ENCODE results near the gene DDX17.

The DDX17 gene

DNA sequence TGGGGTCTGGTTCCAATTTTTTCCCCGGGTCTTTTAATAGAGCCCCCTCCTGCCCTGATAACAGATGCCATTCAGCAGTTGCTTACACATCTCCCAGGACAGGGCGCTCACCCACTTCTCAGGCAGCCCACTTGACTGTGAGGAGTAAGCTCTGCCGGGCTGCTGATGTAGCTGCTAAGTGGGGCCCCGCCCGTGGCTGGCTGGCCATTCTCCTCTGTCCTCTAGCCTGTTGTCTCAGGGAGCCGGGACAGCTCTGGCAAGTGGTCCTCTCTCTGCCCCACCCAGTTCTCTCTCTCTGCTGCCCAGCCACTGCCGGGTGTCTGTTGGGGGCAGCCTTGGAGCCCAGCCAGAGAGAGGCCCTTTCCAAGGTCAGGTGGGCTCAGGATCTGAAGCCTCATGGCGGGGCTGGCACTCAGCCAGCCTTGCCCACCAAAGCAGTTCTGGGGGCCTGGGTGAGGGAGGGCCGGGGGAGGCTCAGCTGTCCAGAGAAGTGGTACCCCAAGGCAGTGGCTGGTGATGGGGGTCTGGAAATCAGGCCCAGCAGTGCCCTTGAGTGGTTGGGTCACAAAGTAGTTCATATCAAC lies 60.0 kb downstream of the DDX17 start:
- no peaks in the 10 kb centered on the region for H3K79me2 ChIP-seq (ENCODE audit: control insufficient read depth, insufficient read depth, low read length, unreplicated experiment)
- H3K4me3 ChIP-seq (ENCODE audit: low read depth, low read length) = no peak overlapping the region
- 0 out of 2 replicates have a peak, but pooled peaks cover 6% of the 10 kb centered on the region for H3K27me3 ChIP-seq (ENCODE audit: insufficient read depth, low read length)
- no peak overlapping the region for H2AFZ ChIP-seq (ENCODE audit: low read length, unreplicated experiment)
- H3K27ac ChIP-seq (ENCODE audit: low read depth, low read length) = no peak overlapping the region
- H3K36me3 ChIP-seq (ENCODE audit: insufficient read depth, low read length) = no peaks in the 10 kb centered on the region
- H3K4me1 ChIP-seq (ENCODE audit: control insufficient read depth, insufficient read depth, low read length, unreplicated experiment) = no peaks in the 10 kb centered on the region

DNA sequence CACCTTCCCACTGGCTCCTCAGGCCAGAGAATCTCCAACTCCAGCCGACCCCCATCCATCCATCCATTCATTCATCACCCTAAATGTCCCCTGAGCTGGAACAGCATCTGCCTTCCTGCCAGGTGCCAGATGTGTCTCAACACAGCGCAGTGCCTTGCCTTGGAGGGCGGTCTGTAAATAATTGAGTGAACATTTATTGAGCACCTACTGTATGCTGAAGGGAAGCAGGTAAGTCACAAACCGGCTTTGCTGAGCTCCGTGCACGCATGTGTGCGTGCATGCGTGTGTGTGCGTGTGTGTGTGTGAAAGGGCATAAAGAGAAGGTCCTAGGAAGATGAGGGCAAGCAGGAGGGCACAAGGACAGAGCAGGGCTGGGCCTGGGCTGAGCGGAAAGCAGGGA lies 61.3 kb downstream of the DDX17 start:
- no peak overlapping the region for H3K4me3 ChIP-seq (ENCODE audit: low read depth, low read length)

DNA sequence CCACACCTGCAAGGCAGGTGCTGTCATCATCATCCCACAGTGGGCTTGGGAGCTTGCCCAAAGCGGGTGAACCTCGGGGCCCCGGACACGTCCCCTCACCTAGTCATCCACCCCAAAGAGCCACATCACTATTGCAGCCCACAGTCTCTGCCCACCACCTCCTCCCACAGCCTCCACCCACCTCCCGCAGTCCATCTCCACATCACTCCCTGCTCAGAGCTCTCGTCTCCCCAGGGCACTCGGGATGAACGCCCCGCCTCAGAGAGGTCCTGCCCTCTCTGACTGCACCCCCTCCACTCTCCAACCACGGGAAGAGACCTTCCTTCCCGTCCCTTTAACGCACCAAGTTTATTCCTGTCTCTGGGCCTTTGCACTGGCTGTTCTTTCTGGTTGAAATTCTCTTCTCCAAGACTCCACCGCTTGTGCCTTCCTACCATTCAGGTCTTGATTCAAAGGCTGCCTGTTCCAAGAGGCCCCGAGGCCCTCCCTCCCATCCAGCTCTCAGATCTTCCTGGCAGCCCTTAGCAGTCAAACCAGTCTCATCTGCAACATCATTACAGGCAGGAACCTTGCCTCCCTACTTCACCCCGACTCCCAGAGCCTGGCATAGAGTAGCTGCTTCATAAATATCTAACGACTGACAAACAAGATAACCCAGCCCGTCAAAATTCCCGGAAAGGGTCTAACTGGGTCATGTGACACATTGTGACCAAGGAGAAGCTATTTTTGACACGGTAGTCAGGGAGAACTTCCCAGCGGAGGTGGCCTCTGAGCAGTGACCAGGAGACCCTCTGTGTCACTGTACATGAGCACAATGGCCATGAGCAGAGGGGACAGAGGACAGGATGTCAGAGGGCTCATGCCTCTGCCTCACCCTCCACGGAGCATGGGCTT lies 62.2 kb downstream of the DDX17 start:
- H3K79me2 ChIP-seq (ENCODE audit: control insufficient read depth, insufficient read depth, low read length, unreplicated experiment) = no peaks in the 10 kb centered on the region
- no peaks in the 10 kb centered on the region for H3K36me3 ChIP-seq (ENCODE audit: insufficient read depth, low read length)
- no peak overlapping the region for H3K27ac ChIP-seq (ENCODE audit: low read depth, low read length)
- no peaks in the 10 kb centered on the region for H3K4me1 ChIP-seq (ENCODE audit: control insufficient read depth, insufficient read depth, low read length, unreplicated experiment)
- H3K4me3 ChIP-seq (ENCODE audit: low read depth, low read length) = no peak overlapping the region
- no peak overlapping the region for H2AFZ ChIP-seq (ENCODE audit: low read length, unreplicated experiment)
- no peaks in the 10 kb centered on the region for H3K27me3 ChIP-seq (ENCODE audit: insufficient read depth, low read length)

More for the DNA sequence above, 61.3 kb downstream of the DDX17 start:
- Histone ChIP-seq H3K79me2 (ENCODE audit: control insufficient read depth, insufficient read depth, low read length, unreplicated experiment) (no peaks in the 10 kb centered on the region), H3K36me3 (ENCODE audit: insufficient read depth, low read length) (no peaks in the 10 kb centered on the region), H3K27me3 (ENCODE audit: insufficient read depth, low read length) (no peaks in the 10 kb centered on the region), H2AFZ (ENCODE audit: low read length, unreplicated experiment) (no peak overlapping the region), H3K27ac (ENCODE audit: low read depth, low read length) (no peak overlapping the region), H3K4me1 (ENCODE audit: control insufficient read depth, insufficient read depth, low read length, unreplicated experiment) (no peaks in the 10 kb centered on the region)

DNA sequence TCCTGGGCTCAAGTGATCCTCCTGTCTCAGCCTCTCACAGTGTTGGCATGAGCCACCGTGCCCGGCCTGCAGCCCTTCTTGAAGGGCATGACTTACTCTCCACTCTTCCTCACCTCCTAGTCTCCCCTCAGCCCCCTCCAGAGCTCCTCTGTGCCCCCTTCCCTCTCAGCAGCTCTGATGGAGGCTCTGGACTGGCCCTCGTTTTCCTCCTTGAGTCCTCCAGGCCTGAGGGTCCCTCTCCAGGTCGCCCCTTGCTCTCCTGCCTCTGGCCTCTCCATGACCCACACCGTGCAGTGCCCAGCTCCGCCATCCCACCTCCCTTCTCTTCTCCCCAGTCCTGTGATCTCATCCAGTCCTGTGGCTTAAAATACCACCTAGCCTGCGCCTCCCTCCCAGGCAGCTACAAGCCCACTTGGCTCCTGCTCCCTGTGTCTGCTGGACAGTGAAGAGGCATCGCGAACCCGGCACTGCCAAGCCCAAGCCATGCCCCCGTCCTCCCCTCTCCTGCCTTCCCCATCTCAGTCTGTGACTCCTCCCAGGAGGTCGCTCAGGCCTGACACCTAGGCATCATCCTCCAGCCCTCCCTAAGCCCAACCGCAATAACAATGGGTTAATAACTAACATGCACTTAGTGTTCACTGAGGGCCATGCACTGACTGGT lies 63.0 kb downstream of the DDX17 start:
- Histone ChIP-seq H3K4me1 (ENCODE audit: control insufficient read depth, insufficient read depth, low read length, unreplicated experiment) (no peaks in the 10 kb centered on the region), H2AFZ (ENCODE audit: low read length, unreplicated experiment) (no peak overlapping the region), H3K36me3 (ENCODE audit: insufficient read depth, low read length) (no peaks in the 10 kb centered on the region), H3K79me2 (ENCODE audit: control insufficient read depth, insufficient read depth, low read length, unreplicated experiment) (no peaks in the 10 kb centered on the region), H3K4me3 (ENCODE audit: low read depth, low read length) (no peak overlapping the region), H3K27ac (ENCODE audit: low read depth, low read length) (no peak overlapping the region), H3K27me3 (ENCODE audit: insufficient read depth, low read length) (no peaks in the 10 kb centered on the region)

DNA sequence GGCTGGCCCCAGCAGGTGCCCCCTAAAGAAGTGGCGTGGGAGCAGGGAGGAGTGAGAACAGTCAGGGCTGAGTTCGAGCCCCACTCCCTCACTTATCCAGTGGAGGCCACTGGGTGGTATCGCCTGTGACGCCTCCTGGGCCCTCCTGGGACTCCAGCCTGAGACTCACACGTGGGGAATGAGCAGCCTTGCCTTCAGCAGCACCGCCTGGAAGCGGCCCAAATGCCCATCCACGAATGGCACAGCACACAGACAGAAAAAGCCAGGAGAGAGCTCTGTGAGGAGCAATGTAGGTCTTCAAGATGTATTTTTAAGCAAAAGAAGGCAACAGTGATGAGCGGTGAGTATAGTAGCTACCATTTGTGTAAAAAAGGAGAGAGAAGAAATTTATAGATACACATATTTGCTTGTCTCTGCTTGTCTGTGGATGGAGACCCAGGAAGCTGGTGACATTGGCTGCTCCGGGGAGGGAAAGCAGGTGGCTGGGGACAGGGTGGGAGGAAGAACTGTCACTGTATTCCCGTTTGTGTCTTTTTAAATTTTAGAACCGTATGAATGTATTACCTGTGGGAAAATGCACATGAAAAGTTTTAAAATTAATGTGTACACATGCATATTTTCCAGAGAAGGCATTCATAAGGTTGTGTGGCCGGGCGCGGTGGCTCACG lies 64.4 kb downstream of the DDX17 start:
- Histone ChIP-seq H3K4me1 (ENCODE audit: control insufficient read depth, insufficient read depth, low read length, unreplicated experiment) (no peaks in the 10 kb centered on the region), H3K79me2 (ENCODE audit: control insufficient read depth, insufficient read depth, low read length, unreplicated experiment) (no peaks in the 10 kb centered on the region), H3K4me3 (ENCODE audit: low read depth, low read length) (no peak overlapping the region), H3K27me3 (ENCODE audit: insufficient read depth, low read length) (no peaks in the 10 kb centered on the region), H3K36me3 (ENCODE audit: insufficient read depth, low read length) (no peaks in the 10 kb centered on the region), H2AFZ (ENCODE audit: low read length, unreplicated experiment) (no peak overlapping the region), H3K27ac (ENCODE audit: low read depth, low read length) (no peak overlapping the region)

DNA sequence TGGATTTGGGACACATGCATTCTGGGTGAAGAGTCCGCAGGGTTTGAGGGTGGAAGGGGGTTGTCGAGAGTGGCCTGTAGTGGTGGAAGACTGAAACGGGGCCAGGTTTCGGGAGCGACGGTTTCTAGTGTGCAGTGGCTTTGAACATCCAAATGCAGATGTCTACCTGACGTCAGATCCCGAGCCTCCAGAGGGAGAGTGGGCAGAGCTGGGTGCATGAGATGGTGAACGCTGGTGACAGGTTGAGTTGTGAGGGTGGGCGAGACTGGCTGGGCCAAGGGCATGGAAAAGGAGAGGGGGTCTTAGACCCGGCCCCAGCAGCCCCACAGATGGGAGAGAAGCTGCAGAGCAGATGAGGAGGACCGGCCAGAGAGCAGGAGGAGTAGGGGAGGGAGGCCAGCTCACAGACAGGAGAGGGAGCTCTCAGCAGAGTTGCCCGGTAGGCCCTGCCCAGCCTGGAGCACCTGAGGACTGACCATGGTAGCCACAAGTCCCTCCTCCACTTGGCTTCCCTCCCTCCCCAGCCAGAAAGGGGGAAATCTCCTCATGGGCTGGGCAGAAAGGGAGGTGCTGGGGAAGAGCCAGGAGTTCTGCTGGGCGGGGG lies 65.3 kb downstream of the DDX17 start:
- Histone ChIP-seq H3K79me2 (ENCODE audit: control insufficient read depth, insufficient read depth, low read length, unreplicated experiment) (no peaks in the 10 kb centered on the region), H3K36me3 (ENCODE audit: insufficient read depth, low read length) (no peaks in the 10 kb centered on the region), H2AFZ (ENCODE audit: low read length, unreplicated experiment) (no peak overlapping the region), H3K4me3 (ENCODE audit: low read depth, low read length) (no peak overlapping the region), H3K4me1 (ENCODE audit: control insufficient read depth, insufficient read depth, low read length, unreplicated experiment) (no peaks in the 10 kb centered on the region), H3K27ac (ENCODE audit: low read depth, low read length) (no peak overlapping the region), H3K27me3 (ENCODE audit: insufficient read depth, low read length) (no peaks in the 10 kb centered on the region)

DNA sequence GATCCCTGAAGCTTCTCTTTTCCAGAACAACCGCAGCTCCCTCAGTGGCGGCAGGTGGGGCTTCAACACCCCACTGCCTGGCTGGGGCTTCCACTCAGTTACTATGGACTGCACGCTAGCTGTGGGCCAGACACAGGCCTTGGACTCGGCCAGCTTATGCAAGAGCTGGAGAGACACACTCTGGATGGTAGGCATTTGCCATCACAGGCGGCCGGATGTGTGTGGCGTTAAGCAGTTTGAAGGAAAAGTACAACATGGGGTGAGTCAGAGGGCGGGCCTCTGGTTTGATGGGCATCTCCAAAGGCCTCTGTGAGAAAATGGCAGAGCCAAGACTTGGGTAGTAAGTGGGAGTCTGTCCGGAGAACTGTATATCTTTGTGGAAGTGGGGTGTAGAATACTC lies 68.7 kb downstream of the DDX17 start:
- H3K4me3 ChIP-seq (ENCODE audit: low read depth, low read length) = no peak overlapping the region
- H3K27me3 ChIP-seq (ENCODE audit: insufficient read depth, low read length) = no peaks in the 10 kb centered on the region
- H2AFZ ChIP-seq (ENCODE audit: low read length, unreplicated experiment) = no peak overlapping the region
- no peaks in the 10 kb centered on the region for H3K36me3 ChIP-seq (ENCODE audit: insufficient read depth, low read length)
- H3K79me2 ChIP-seq (ENCODE audit: control insufficient read depth, insufficient read depth, low read length, unreplicated experiment) = no peaks in the 10 kb centered on the region
- H3K27ac ChIP-seq (ENCODE audit: low read depth, low read length) = no peak overlapping the region
- H3K4me1 ChIP-seq (ENCODE audit: control insufficient read depth, insufficient read depth, low read length, unreplicated experiment) = no peaks in the 10 kb centered on the region

DNA sequence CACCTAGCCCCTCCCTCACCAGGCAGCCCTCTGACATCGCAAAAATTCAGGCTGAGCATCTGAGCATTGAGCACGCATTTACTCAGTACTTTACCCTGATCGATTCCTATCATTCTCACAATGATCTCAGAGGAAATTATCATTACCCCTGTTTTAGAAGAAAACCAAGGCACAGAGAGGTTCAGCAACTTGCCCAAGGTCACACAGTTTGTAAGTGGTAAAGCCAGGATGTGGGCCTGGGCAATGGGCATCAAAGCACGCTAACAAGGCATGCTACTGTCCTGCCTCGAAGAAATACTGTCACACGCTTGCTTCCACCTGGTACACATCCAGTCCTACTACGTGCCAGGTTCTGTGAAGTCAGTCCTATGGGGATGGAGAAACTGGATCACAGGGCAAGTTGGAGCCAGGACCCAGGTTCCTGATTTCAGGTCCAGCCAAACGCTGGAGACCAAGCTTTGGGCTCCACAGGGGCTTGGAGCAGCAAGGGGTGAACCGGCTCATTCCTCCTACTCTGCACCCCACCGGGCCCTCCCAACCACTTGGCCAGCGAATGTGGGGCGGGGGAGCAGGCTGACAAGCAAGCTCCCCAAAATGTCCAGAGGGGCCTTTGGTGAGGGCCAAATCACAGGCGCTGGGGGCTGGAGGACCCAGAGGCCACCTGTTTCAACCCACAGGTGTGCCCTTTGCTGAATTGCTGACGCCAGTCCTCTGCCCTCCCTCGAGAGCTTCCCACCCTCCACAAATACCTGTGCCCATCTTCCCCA lies 69.3 kb downstream of the DDX17 start:
- Histone ChIP-seq H3K79me2 (ENCODE audit: control insufficient read depth, insufficient read depth, low read length, unreplicated experiment) (no peaks in the 10 kb centered on the region), H3K27me3 (ENCODE audit: insufficient read depth, low read length) (no peaks in the 10 kb centered on the region), H3K36me3 (ENCODE audit: insufficient read depth, low read length) (no peaks in the 10 kb centered on the region), H3K27ac (ENCODE audit: low read depth, low read length) (no peak overlapping the region), H2AFZ (ENCODE audit: low read length, unreplicated experiment) (no peak overlapping the region), H3K4me3 (ENCODE audit: low read depth, low read length) (no peak overlapping the region), H3K4me1 (ENCODE audit: control insufficient read depth, insufficient read depth, low read length, unreplicated experiment) (no peaks in the 10 kb centered on the region)

DNA sequence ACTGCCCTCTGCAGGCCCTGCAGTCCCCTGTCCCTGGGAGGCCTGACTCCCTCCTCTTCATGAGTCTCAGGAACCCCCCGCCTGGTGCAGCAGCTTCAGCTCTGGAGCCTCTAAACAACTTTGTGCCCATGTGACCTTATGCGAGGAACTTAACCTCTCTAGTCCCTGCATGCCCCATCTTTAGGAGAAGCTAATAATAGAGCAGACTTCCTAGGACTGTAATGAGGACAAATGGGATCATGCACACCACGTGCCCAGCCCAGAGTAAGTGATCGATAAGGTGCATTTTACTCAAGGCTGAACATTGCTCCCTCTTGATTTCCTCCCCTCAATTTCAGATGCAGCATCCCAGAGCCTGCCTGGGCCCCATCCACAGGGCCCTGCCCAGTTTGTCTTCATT lies 70.1 kb downstream of the DDX17 start:
- no peaks in the 10 kb centered on the region for H3K27me3 ChIP-seq (ENCODE audit: insufficient read depth, low read length)
- no peaks in the 10 kb centered on the region for H3K36me3 ChIP-seq (ENCODE audit: insufficient read depth, low read length)
- no peaks in the 10 kb centered on the region for H3K79me2 ChIP-seq (ENCODE audit: control insufficient read depth, insufficient read depth, low read length, unreplicated experiment)
- no peak overlapping the region for H2AFZ ChIP-seq (ENCODE audit: low read length, unreplicated experiment)
- no peaks in the 10 kb centered on the region for H3K4me1 ChIP-seq (ENCODE audit: control insufficient read depth, insufficient read depth, low read length, unreplicated experiment)
- no peak overlapping the region for H3K4me3 ChIP-seq (ENCODE audit: low read depth, low read length)
- no peak overlapping the region for H3K27ac ChIP-seq (ENCODE audit: low read depth, low read length)

DNA sequence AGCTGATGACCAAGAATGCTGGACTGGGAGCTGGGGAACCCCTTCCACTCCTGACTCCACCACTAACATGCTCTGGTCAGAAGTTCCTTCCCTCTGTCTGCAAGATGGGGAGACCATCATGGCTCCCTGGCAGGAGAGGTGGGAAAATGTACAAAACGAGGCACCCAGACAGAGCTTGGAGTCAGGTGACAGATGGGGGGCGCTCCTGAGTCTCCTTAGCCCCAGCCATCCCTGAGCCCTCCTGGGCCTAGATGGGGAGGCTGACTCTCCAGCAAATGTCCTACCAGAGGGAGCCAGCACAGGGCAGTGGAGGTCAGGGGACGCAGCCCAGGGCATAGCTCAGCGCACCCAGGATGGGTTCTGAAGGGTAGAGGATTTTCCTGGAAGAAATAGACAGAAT lies 71.1 kb downstream of the DDX17 start:
- Histone ChIP-seq H3K4me3 (ENCODE audit: low read depth, low read length) (no peak overlapping the region), H2AFZ (ENCODE audit: low read length, unreplicated experiment) (no peak overlapping the region)

More for the DNA sequence above, 71.1 kb downstream of the DDX17 start:
- no peaks in the 10 kb centered on the region for H3K79me2 ChIP-seq (ENCODE audit: control insufficient read depth, insufficient read depth, low read length, unreplicated experiment)
- no peaks in the 10 kb centered on the region for H3K27me3 ChIP-seq (ENCODE audit: insufficient read depth, low read length)
- no peaks in the 10 kb centered on the region for H3K36me3 ChIP-seq (ENCODE audit: insufficient read depth, low read length)
- no peak overlapping the region for H3K27ac ChIP-seq (ENCODE audit: low read depth, low read length)
- H3K4me1 ChIP-seq (ENCODE audit: control insufficient read depth, insufficient read depth, low read length, unreplicated experiment) = no peaks in the 10 kb centered on the region
